Measurements from ENCODE around the gene SELENON. TPM values are rescaled to one million over a fixed set of nuclear protein-coding genes. Genes with fewer than 3 reads are reported as not detected.

Gene SELENON
- total and polyA plus RNA-seq, 2 of the 8 experiments (the other 6 are each of a cell fraction or from before 2014, with no cell fraction given) = 43.0 to 77.6 TPM

DNA sequence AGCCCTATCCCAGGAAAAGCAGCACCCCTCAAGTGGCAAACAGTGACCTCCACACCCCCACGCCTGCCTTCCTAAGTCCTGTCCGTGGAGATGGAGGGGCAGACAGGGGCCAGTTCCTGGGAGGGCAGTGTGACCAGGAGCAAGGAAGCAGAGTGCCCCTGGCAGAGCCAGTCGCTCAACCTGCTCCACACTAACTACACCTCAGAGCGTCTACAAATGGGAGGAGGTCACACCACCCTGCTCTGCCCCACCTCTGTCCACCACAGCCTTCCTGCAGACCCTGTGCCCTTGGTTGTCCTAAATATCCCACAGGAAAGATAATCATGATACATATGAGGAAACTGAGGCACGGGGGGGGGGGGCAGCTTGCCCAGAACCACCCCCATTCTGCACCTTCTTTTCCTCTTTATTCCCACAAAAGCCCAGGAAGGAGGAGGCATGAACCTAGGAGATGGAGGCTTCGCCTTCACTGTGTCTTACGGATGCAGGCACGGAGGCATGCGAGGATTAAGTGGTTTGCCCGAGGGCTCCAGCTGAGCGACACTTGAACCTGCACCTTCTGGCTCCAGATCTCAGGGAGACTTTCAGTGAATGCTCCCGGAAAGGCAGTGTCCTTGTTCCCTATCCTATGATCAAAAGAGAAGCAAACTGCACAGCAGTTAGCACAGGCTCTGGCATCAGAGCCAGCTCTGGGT, 42.7 kb upstream of the SELENON start:
- H2BK20ac ChIP-seq (ENCODE audit: low read length) = no peak overlapping the region
- H3K56ac ChIP-seq (replicated peaks; ENCODE audit: insufficient read length, low read depth, low read length) = no peak overlapping the region
- FAIRE-seq = no peak
- H2BK12ac ChIP-seq (ENCODE audit: low read depth, low read length) = 0 out of 2 replicates have a peak overlapping the region, but pooled peaks have one; percentile 68
- WGBS, 2 experiments (ENCODE audit: extremely low coverage in 1 of 2, insufficient coverage in 1 of 2, insufficient read length in 1 of 2, insufficient replicate concordance in 2 of 2, low coverage in 1 of 2, low lambda C conversion rate in 2 of 2, missing lambda C conversion rate in 1 of 2) = 75% methylated on average over 12 of the region's 12 CpGs; no CpG with 5 or more reads in 1 of the 2 experiments
- no peak overlapping the region for H4K5ac ChIP-seq (ENCODE audit: insufficient read length, low read depth, low read length)
- H3K4me3 ChIP-seq (ENCODE audit: extremely low read depth in 1 of 4, insufficient read depth in 2 of 4, low read depth in 3 of 4, low read length in 4 of 4) = no peak overlapping the region
- H3K23ac ChIP-seq (ENCODE audit: insufficient read length) = no peak overlapping the region
- H3K23me2 ChIP-seq (ENCODE audit: low read depth, low read length) = no peaks in the 10 kb centered on the region
- H3K27ac ChIP-seq (ENCODE audit: low read depth, low read length) = no peak overlapping the region
- no peak overlapping the region for H3K14ac ChIP-seq (ENCODE audit: insufficient read length)
- peak overlapping the region; percentile 18; the same call in 1 of the 2 replicates for H2BK15ac ChIP-seq (ENCODE audit: low read length)
- no peak overlapping the region for H4K8ac ChIP-seq (ENCODE audit: extremely low read depth, insufficient read depth, low read length)
- ChIA-PET POLR2A (ENCODE audit: partially characterized antibody) (interaction anchor here (2.0 kb wide), 1 partner anchor 10 kb away, joined by 8 read pairs; no protein-coding TSS in a partner anchor), CTCF (ENCODE audit: partially characterized antibody) (interaction anchor here (0.7 to 3.4 kb wide), 11 partner anchors 10 to 270 kb away, joined by 3 to 25 read pairs (median 9); no protein-coding TSS in a partner anchor)
- H3K79me2 ChIP-seq (ENCODE audit: control insufficient read depth in 1 of 2, insufficient read depth in 2 of 2, low read length in 2 of 2) = no peaks in the 10 kb centered on the region
- H3K9ac ChIP-seq (replicated peaks in 1 of 4; ENCODE audit: extremely low read depth in 1 of 4, low read depth in 3 of 4, low read length in 3 of 4) = no peak overlapping the region
- H3K36me3 ChIP-seq (ENCODE audit: control insufficient read depth in 2 of 4, insufficient read depth in 4 of 4, low read length in 3 of 4) = no peaks in the 10 kb centered on the region; a peak in 1 of 8 replicates
- H3K4ac ChIP-seq (replicated peaks; ENCODE audit: insufficient read length, low read depth, low read length) = no peak overlapping the region
- no peak overlapping the region; a peak in 1 of 4 replicates for H3K4me2 ChIP-seq (ENCODE audit: insufficient read depth in 1 of 2, low read depth in 2 of 2, low read length in 2 of 2)
- H3K18ac ChIP-seq (ENCODE audit: extremely low read depth, low read length) = no peak overlapping the region
- H4K91ac ChIP-seq (replicated peaks; ENCODE audit: insufficient read length, low read length) = no peak overlapping the region
- H2BK120ac ChIP-seq (replicated peaks; ENCODE audit: low read depth, low read length) = no peak overlapping the region
- no peaks in the 10 kb centered on the region for H3K79me1 ChIP-seq (ENCODE audit: low read depth, low read length)
- H2AK5ac ChIP-seq (ENCODE audit: low read depth, low read length) = peak overlapping the region; percentile 69; the same call in 1 of the 2 replicates
- H2AFZ ChIP-seq (ENCODE audit: low read length) = no peak overlapping the region
- H3K27me3 ChIP-seq (replicated peaks in 1 of 4; ENCODE audit: control insufficient read depth in 3 of 4, extremely low read depth in 1 of 4, insufficient read depth in 3 of 4, low read length in 3 of 4) = no peaks in the 10 kb centered on the region
- H4K20me1 ChIP-seq (replicated peaks in 1 of 2; ENCODE audit: control insufficient read depth in 1 of 2, insufficient read depth in 2 of 2, low read length in 2 of 2) = no peaks in the 10 kb centered on the region
- H3K9me3 ChIP-seq (ENCODE audit: insufficient read depth in 2 of 2, low read depth in 1 of 2, low read length in 1 of 2) = no peaks in the 10 kb centered on the region
- DNase-seq (ENCODE audit: low read depth in 1 of 2, low spot score in 2 of 2) = no peak
- peaks cover 0 to 16% (median 7%) of the 10 kb centered on the region in 4 experiments; a peak in 5 of 7 replicates for H3K4me1 ChIP-seq (replicated peaks in 1 of 4; ENCODE audit: control insufficient read depth in 3 of 4, insufficient read depth in 4 of 4, low read length in 3 of 4)
- no peak overlapping the region; the same call in 1 of the 2 replicates for H2BK5ac ChIP-seq (ENCODE audit: low read depth, low read length)
- TF ChIP-seq RBBP5 (IDR thresholded peaks at IDR 0.05; ENCODE audit: borderline replicate concordance, low read depth, low read length) (no peak), RXRA (IDR thresholded peaks at IDR 0.05; ENCODE audit: insufficient read depth, low read depth, low read length) (no peak), SP1 (IDR thresholded peaks at IDR 0.05; ENCODE audit: low read depth, low read length) (no peak), ASH2L (IDR thresholded peaks at IDR 0.05; ENCODE audit: low read length) (no peak), RAD21 (IDR thresholded peaks at IDR 0.05 in 1 of 2, conservative IDR thresholded peaks at IDR 0.05 in 1 of 2; ENCODE audit: low read depth in 2 of 2, low read length in 2 of 2) (no peak), NANOG (IDR thresholded peaks at IDR 0.05; ENCODE audit: insufficient read depth, low read depth, low read length, poor library complexity, severe bottlenecking) (no peak), CHD2 (IDR thresholded peaks at IDR 0.05; ENCODE audit: low read length) (no peak), SRF (IDR thresholded peaks at IDR 0.05; ENCODE audit: low read depth, low read length) (no peak), YY1 (IDR thresholded peaks at IDR 0.05; ENCODE audit: low read depth, low read length) (no peak), POU5F1 (IDR thresholded peaks at IDR 0.05; ENCODE audit: low read depth, low read length) (no peak), GABPA (IDR thresholded peaks at IDR 0.05; ENCODE audit: borderline replicate concordance, insufficient read depth, low read length) (no peak), POLR2A (IDR thresholded peaks at IDR 0.05; ENCODE audit: control extremely low read depth in 1 of 2, low read depth in 2 of 2, low read length in 2 of 2) (no peak), TEAD4 (IDR thresholded peaks at IDR 0.05; ENCODE audit: low read depth, low read length) (no peak)

All from H1 (cell line).